AG09309 (cell line): ENCODE results near the gene MIPEP.

Experiments used
- DNase-seq: peaks from one replicate; pipeline ENCODE4 v3.0.0-alpha.2; 2010; ENCODE audit warnings: low read depth
- H3K4me3 ChIP-seq: 2 replicates; pipeline ENCODE4 v1.5.1; 2011; ENCODE audit warnings: mild to moderate bottlenecking, low read depth, low read length, moderate library complexity; ENCODE audit not compliant: control insufficient read depth
- TF ChIP-seq, protein P1 (sequence below): IDR thresholded peaks from 2 replicates; pipeline ENCODE4 v1.5.1; 2011; ENCODE audit warnings: mild to moderate bottlenecking, low read depth, low read length, inconsistent platforms; ENCODE audit not compliant: insufficient read depth, control insufficient read depth; ENCODE audit errors: missing control alignments

MIPEP gene

DNA sequence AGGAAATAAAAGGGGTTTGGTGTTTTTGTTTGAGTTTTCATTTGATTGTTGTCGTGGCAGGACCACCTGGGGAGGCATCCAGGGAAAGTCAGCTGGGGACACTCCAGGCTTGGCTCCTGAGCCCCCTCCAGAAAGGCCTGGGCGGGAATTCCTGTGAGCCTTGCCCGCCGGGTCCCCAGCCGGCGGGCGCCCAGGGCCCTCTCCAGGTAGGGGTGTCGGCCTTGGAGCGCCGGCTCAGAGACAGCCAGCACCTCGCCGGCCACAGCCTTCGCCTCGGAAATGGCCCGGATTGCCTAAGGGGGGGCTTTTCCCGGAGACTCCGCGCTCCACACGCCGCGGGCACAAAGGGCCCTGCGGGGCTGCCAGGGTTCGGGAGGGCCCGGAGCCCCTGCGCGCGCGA lies 194.0 kb downstream of the MIPEP start:
- TF ChIP-seq, protein P1, sequence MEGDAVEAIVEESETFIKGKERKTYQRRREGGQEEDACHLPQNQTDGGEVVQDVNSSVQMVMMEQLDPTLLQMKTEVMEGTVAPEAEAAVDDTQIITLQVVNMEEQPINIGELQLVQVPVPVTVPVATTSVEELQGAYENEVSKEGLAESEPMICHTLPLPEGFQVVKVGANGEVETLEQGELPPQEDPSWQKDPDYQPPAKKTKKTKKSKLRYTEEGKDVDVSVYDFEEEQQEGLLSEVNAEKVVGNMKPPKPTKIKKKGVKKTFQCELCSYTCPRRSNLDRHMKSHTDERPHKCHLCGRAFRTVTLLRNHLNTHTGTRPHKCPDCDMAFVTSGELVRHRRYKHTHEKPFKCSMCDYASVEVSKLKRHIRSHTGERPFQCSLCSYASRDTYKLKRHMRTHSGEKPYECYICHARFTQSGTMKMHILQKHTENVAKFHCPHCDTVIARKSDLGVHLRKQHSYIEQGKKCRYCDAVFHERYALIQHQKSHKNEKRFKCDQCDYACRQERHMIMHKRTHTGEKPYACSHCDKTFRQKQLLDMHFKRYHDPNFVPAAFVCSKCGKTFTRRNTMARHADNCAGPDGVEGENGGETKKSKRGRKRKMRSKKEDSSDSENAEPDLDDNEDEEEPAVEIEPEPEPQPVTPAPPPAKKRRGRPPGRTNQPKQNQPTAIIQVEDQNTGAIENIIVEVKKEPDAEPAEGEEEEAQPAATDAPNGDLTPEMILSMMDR = no peak
- no peak overlapping the region for H3K4me3 ChIP-seq
- DNase-seq = no peak

DNA sequence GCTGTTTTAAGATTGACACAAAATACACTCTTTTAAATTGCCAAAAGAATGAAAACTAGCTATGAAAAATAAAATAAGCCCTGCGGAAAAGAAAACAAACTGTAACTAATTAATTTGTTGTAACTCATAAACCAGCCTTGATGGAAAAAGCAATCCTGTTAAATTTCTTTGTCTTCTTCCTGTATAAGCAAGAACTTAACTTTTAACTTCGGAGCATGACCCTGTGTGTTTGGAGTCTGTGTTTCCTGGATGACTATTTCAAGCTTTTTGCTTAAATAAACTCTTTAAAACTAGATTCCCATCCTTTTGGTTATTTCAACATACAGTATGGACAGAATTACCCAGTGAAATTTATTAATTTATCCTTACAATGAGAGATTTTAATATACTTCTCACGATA lies 196.4 kb downstream of the MIPEP start:
- H3K4me3 ChIP-seq = no peak overlapping the region
- no peak for DNase-seq
- TF ChIP-seq, protein P1 = no peak

DNA sequence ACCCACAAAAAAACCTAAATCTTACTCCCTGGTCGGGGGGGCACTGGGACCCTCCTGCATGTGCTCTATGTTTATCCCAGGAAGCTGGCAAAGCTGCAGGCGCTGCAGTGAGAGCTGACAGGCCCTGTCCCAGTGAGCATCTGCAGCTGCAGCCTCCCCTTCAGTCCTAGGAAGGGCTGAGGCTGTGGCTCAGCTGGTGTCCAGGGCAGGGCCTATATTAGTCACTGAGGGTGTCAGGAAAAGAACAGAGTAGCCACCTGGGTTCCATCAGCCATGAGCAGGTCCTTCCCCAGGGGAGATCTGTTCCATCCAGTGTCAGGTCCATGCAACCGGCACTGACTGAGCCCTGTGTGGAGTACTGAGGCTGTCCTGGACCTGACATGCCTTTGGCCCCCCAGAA lies 198.5 kb downstream of the MIPEP start:
- TF ChIP-seq, protein P1 = no peak
- DNase-seq = no peak
- H3K4me3 ChIP-seq = no peak overlapping the region

DNA sequence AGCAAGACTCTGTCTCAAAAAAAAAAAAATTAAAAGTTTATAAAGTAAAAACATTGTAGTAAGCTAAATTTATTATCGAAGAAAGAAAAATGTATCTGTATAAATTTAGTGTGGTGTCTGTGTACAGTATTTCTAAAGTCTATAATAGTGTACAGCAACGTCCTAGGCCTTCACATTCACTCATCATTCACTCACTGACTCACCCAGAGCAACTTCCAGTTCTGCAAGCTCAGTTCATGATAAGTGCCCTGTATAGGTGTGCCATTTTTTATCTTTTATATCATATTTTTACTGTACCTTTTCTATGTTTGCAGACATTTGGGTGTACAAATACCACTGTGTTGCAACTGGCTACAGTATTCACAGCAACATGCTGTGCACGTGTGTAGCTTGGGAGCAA lies 200.9 kb downstream of the MIPEP start:
- DNase-seq = no peak
- TF ChIP-seq, protein P1 = no peak
- H3K4me3 ChIP-seq = no peak overlapping the region

DNA sequence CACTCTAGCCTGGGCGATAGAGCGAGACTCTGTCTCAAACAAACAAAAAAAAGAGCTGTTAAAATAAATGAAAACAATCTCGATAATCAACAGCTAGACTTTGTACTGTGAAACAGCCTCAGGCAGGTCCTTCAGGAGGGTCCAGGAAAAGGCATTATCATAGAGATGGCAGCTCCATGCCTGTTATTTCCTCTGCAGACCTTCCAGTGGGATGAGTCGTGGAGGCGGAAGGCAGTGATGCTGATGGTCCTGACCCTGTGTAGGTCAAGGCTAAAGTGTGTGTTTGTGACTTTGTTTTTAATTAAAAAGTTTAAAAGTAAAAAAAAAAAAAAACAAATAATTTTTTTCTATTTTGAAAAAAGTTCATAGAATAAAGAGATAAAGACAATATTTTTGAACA lies 201.6 kb downstream of the MIPEP start:
- H3K4me3 ChIP-seq = no peak overlapping the region
- no peak for DNase-seq
- TF ChIP-seq, protein P1 = no peak

DNA sequence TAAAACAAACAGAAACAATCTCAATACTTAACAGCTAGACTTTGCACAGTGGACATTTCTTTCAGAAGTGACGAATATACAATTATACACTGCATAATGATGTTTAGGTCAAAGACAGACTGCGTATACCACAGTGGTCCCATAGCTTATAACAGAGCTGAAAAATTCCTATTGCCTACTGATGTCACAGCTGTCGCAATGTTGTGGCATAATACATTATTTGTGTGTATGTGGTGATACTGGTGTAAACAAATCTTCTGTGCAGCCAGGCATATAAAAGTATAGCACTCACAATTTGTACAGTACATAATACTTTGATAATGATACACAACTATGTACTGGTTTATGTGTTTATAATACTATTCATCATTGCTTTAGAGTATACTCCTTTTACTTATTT lies 202.3 kb downstream of the MIPEP start:
- no peak for DNase-seq
- TF ChIP-seq, protein P1 = no peak
- H3K4me3 ChIP-seq = no peak overlapping the region

DNA sequence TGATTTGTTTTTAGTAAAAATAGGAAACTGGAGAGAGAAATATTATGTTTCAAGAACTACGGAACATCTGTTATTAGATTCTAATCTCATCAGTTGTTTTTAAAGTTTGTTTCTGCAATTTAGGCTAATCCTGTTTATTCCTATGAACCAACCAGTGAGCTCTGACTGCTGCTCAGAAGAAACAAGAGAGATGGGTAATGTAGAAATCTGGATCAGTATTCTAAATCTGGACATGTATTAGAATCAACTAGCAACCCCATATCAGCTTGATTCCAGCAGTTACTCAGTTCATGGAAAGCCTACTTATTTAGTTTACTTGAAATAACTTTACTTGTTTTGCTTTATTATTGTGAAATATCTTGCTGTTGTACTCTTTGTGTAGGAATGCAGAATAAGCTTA lies 203.8 kb downstream of the MIPEP start:
- H3K4me3 ChIP-seq = no peak overlapping the region
- TF ChIP-seq, protein P1 = no peak
- DNase-seq = no peak
